A549 (cell line): ENCODE results near the gene CD9. TPM values are rescaled to one million over a fixed set of nuclear protein-coding genes. Genes with fewer than 3 reads are reported as not detected.
A peak's percentile ranks its signal among the peaks of the same experiment; 100 is the strongest.
"Not testable (repeated sequence)": the region's sequence is repeated elsewhere in the genome, so short reads cannot be mapped to it uniquely, and the experiment has no call there.

Source experiments
- ATAC-seq, 2 experiments: fragments of 200-7000 bp in 1 of 2; fragments of >200 bp in 1 of 2; cut with Nextera tagmentation in 1 of 2; cut with Tn5 transposase in 1 of 2; 3 replicates each; pipeline versions ENCODE4 v1.8.0 to v1.9.1; 2018 to 2020; ENCODE audit warnings: mild to moderate bottlenecking in 1 of 2, moderate library complexity in 1 of 2
- CTCF ChIA-PET: fragments of 300-600 bp; sonication (Branson Sonifier 250); formaldehyde crosslinking; extraction: SDS; loops from one replicate; lab custom pipeline; 2021; ENCODE audit warnings: antibody characterized with exemption, inconsistent platforms; lab: Yijun Ruan, JAX
- POLR2A ChIA-PET: fragments of 350-600 bp; formaldehyde crosslinking; extraction: SDS; loops from one replicate; lab custom pipeline; 2021; ENCODE audit warnings: antibody characterized with exemption, inconsistent platforms; lab: Yijun Ruan, JAX
- DNase-seq, 2 experiments: peaks; one replicate each; pipeline versions ENCODE4 v3.0.0 to v3.0.0-alpha.2; 2011 to 2016; ENCODE audit warnings: low read depth in 1 of 2, low spot score in 1 of 2
- FAIRE-seq: peaks from 2 replicates; lab custom pipeline; 2011; peaks lifted over from hg19 to GRCh38; lab: Jason Lieb, UNC
- H3K27ac ChIP-seq, 2 experiments: fragments of >200 bp; sonication (Bioruptor Twin); formaldehyde crosslinking; 3 replicates each; pipeline ENCODE4 v1.5.1; 2016 to 2017
- H3K4me1 ChIP-seq: fragments of >200 bp; sonication (Bioruptor Twin); formaldehyde crosslinking; 3 replicates; pipeline ENCODE4 v1.6.1; 2016
- H3K4me2 ChIP-seq: fragments of >200 bp; sonication (Bioruptor Twin); formaldehyde crosslinking; 3 replicates; pipeline ENCODE4 v1.6.1; 2016
- H3K4me3 ChIP-seq: fragments of >200 bp; sonication (Bioruptor Twin); formaldehyde crosslinking; 3 replicates; pipeline ENCODE4 v1.5.1; 2016
- H3K9me3 ChIP-seq: fragments of >200 bp; sonication (Bioruptor Twin); formaldehyde crosslinking; 3 replicates; pipeline ENCODE4 v1.6.1; 2016
- CBX8 ChIP-seq: fragments of 200-600 bp; sonication (generic); IDR thresholded peaks from 2 replicates; pipeline ENCODE4 v1.6.1; 2016
- CHD2 ChIP-seq: fragments of 150-350 bp; IDR thresholded peaks from 2 replicates; pipeline ENCODE4 v1.6.1; 2014; ENCODE audit warnings: low read length; ENCODE audit not compliant: partially characterized antibody
- CHD4 ChIP-seq: fragments of 200-600 bp; sonication (generic); IDR thresholded peaks from 2 replicates; pipeline ENCODE4 v1.6.1; 2016; ENCODE audit warnings: antibody characterized with exemption, mild to moderate bottlenecking, borderline replicate concordance
- EP300 ChIP-seq, 2 experiments: fragments of >200 bp; sonication (Bioruptor Twin); formaldehyde crosslinking; IDR thresholded peaks; 2 replicates in 1 of 2; 3 replicates in 1 of 2; pipeline ENCODE4 v1.6.1; 2016 to 2017
- ESRRA ChIP-seq: fragments of 150-350 bp; IDR thresholded peaks from 2 replicates; pipeline ENCODE4 v1.6.1; 2014; ENCODE audit warnings: mild to moderate bottlenecking, low read length, borderline replicate concordance
- FOSB ChIP-seq: fragments of 250-450 bp; sonication (Bioruptor Pico); IDR thresholded peaks from 2 replicates; pipeline ENCODE4 v1.5.0; 2020; ENCODE audit warnings: mild to moderate bottlenecking, moderate library complexity
- HEYL ChIP-seq: fragments of 250-450 bp; sonication (Bioruptor Pico); IDR thresholded peaks from 2 replicates; pipeline ENCODE4 v1.8.0; 2021; ENCODE audit warnings: mild to moderate bottlenecking, moderate library complexity
- HOXA7 ChIP-seq: fragments of 250-450 bp; sonication (Bioruptor Pico); IDR thresholded peaks from 2 replicates; pipeline ENCODE4 v1.5.0; 2020; ENCODE audit warnings: mild to moderate bottlenecking, moderate library complexity
- JUN ChIP-seq, 2 experiments: fragments of >200 bp; sonication (Bioruptor Twin); formaldehyde crosslinking; IDR thresholded peaks; 2 replicates in 1 of 2; 3 replicates in 1 of 2; pipeline ENCODE4 v1.6.1; 2016 to 2017
- KDM1A ChIP-seq: fragments of 200-600 bp; sonication (generic); IDR thresholded peaks from 2 replicates; pipeline ENCODE4 v1.6.1; 2016; ENCODE audit warnings: low read depth, mild to moderate bottlenecking
- MAFK ChIP-seq: fragments of 450-650 bp; IDR thresholded peaks from 2 replicates; pipeline ENCODE4 v1.6.1; 2014; ENCODE audit not compliant: partially characterized antibody
- MYC ChIP-seq: IDR thresholded peaks from 2 replicates; pipeline ENCODE4 v1.6.1; 2012; ENCODE audit warnings: mild to moderate bottlenecking, inconsistent platforms, low read length, improper control_type of control experiment, borderline replicate concordance
- NFE2L2 ChIP-seq: fragments of 150-350 bp; conservative IDR thresholded peaks from 2 replicates; pipeline ENCODE4 v1.6.1; 2014; ENCODE audit warnings: low read length
- NR3C1 ChIP-seq: fragments of >200 bp; sonication (Bioruptor Twin); formaldehyde crosslinking; IDR thresholded peaks from 3 replicates; pipeline ENCODE4 v1.6.1; 2017
- RFX5 ChIP-seq: fragments of 450-650 bp; IDR thresholded peaks from 2 replicates; pipeline ENCODE4 v1.7.1; 2014; ENCODE audit warnings: antibody characterized with exemption, mild to moderate bottlenecking, moderate library complexity
- RNF2 ChIP-seq: fragments of 200-600 bp; sonication (generic); IDR thresholded peaks from 2 replicates; pipeline ENCODE4 v1.6.1; 2016; ENCODE audit warnings: low read depth, mild to moderate bottlenecking, antibody characterized with exemption, moderate library complexity, borderline replicate concordance
- SMC3 ChIP-seq: fragments of >200 bp; sonication (Bioruptor Twin); formaldehyde crosslinking; IDR thresholded peaks from 3 replicates; pipeline ENCODE4 v1.6.1; 2018; ENCODE audit warnings: inconsistent platforms
- TFCP2L1 ChIP-seq: fragments of 250-450 bp; sonication (Bioruptor Pico); IDR thresholded peaks from 2 replicates; pipeline ENCODE4 v1.5.0; 2021; ENCODE audit warnings: mild to moderate bottlenecking
- ZC3H11A ChIP-seq: fragments of 450-650 bp; IDR thresholded peaks from 2 replicates; pipeline ENCODE4 v1.6.1; 2014; ENCODE audit warnings: antibody characterized with exemption, mild to moderate bottlenecking
- ZFP36 ChIP-seq: fragments of 450-650 bp; IDR thresholded peaks from 2 replicates; pipeline ENCODE4 v1.6.1; 2014; ENCODE audit warnings: borderline replicate concordance; ENCODE audit not compliant: partially characterized antibody
- WGBS: methylation state at CpG from one replicate; pipeline ENCODE4 v1.1.6; 2017; ENCODE audit errors: missing lambda C conversion rate; 5-methylcytosine and 5-hydroxymethylcytosine counted together
- polyA plus RNA-seq, 4 experiments: library from polyadenylated mRNA; depleted of rRNA in 3 of 4; stranded (reverse); fragments of >200 nt; fragmentation: RNase III in 1 of 4; extraction: RNeasy Plus Mini Kit Qiagen cat#74134 plus additional on column Dnase treatment in 1 of 4; gene quantifications; 2 replicates in 3 of 4; 3 replicates in 1 of 4; pipeline ENCODE4 v1.2.3, GENCODE V29; 2011 to 2017
- TF ChIP-seq, protein P1 (sequence below): fragments of 200-600 bp; sonication (generic); IDR thresholded peaks from 2 replicates; pipeline ENCODE4 v1.6.1; 2016; ENCODE audit warnings: antibody characterized with exemption, mild to moderate bottlenecking, moderate library complexity
- TF ChIP-seq, protein P2 (sequence below): IDR thresholded peaks from 2 replicates; pipeline ENCODE4 v1.6.1; 2012
- TF ChIP-seq, protein P3 (sequence below): fragments of >200 bp; sonication (Bioruptor Twin); formaldehyde crosslinking; IDR thresholded peaks from 2 replicates; pipeline ENCODE4 v1.6.1; 2016
- TF ChIP-seq, protein P4 (sequence below): IDR thresholded peaks from 2 replicates; pipeline ENCODE4 v1.6.1; 2012

Gene CD9
- polyA plus RNA-seq, 2 of the 4 experiments (the other 2 are of a cell fraction), result 116 to 185 TPM

DNA sequence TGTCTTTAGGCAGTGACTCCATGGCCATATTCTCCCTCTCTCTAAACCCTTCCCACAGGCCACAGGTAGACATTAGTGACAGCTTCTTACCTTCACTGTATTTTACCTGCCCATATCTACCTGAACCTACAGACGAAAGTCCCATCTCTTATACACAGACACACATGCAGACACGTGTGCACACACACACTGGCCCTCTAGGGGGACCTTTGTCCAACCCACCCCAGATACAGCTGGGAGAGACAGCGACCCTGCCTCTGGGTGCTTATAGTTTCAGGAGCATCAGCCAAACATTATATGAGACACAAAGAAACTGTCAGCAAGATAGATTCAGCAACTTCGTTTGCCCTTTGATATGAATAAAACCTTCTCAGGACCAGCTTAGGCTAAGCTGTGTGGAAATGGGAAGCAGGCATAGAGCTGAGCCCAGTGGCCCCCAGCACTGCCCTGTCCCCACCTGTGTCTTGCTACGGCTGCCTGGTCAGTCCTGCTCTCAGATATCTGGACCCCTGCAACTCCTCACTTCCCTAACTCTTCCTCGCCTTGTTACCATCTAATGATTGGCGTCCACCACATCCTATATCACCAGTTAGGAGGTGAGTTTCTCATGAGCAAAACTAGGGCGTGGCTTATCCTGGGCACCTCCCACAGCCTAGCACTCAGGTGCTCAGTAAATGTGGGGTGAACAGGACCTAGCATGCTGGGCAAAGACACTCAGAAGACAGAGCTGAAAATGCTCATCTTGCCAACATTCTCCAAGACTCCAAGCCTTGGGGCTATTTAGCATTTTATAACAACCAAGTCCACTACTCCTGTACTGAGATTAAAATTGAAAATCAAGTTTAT is 12.0 kb upstream of the CD9 start:
- 43% methylated on average over 8 of the region's 8 CpGs for WGBS
- no peaks in the 10 kb centered on the region for H3K4me1 ChIP-seq
- no peak for DNase-seq
- H3K9me3 ChIP-seq, result no peaks in the 10 kb centered on the region
- ATAC-seq, result peak; percentile 44 to 46; a peak in 4 of 6 replicates
- H3K4me3 ChIP-seq, result no peak overlapping the region
- ChIA-PET CTCF (interaction anchor here (0.8 to 4.3 kb wide), 8 partner anchors 8 to 124 kb away, joined by 3 to 30 read pairs (median 4); partner anchors contain the start of gene CD9), POLR2A (no interaction called here)
- no peak overlapping the region for H3K27ac ChIP-seq
- TF ChIP-seq CHD4 (no peak), ESRRA (no peak), RNF2 (peak; percentile 56; the same call in 1 of the 2 replicates), TFCP2L1 (CRISPR knock-in tag) (no peak), HEYL (CRISPR knock-in tag) (no peak), SMC3 (no peak), MAFK (no peak), ZFP36 (no peak), HOXA7 (no peak), CHD2 (no peak), CBX8 (0 out of 2 replicates have a peak, but pooled peaks have one; percentile 68), ZC3H11A (no peak), RFX5 (no peak)
- TF ChIP-seq, protein P1, sequence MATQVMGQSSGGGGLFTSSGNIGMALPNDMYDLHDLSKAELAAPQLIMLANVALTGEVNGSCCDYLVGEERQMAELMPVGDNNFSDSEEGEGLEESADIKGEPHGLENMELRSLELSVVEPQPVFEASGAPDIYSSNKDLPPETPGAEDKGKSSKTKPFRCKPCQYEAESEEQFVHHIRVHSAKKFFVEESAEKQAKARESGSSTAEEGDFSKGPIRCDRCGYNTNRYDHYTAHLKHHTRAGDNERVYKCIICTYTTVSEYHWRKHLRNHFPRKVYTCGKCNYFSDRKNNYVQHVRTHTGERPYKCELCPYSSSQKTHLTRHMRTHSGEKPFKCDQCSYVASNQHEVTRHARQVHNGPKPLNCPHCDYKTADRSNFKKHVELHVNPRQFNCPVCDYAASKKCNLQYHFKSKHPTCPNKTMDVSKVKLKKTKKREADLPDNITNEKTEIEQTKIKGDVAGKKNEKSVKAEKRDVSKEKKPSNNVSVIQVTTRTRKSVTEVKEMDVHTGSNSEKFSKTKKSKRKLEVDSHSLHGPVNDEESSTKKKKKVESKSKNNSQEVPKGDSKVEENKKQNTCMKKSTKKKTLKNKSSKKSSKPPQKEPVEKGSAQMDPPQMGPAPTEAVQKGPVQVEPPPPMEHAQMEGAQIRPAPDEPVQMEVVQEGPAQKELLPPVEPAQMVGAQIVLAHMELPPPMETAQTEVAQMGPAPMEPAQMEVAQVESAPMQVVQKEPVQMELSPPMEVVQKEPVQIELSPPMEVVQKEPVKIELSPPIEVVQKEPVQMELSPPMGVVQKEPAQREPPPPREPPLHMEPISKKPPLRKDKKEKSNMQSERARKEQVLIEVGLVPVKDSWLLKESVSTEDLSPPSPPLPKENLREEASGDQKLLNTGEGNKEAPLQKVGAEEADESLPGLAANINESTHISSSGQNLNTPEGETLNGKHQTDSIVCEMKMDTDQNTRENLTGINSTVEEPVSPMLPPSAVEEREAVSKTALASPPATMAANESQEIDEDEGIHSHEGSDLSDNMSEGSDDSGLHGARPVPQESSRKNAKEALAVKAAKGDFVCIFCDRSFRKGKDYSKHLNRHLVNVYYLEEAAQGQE, result no peak
- TF ChIP-seq, protein P2, sequence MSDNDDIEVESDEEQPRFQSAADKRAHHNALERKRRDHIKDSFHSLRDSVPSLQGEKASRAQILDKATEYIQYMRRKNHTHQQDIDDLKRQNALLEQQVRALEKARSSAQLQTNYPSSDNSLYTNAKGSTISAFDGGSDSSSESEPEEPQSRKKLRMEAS, result no peak
- TF ChIP-seq, protein P3, sequence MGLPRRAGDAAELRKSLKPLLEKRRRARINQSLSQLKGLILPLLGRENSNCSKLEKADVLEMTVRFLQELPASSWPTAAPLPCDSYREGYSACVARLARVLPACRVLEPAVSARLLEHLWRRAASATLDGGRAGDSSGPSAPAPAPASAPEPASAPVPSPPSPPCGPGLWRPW, result no peak
- FAIRE-seq, result no peak
- no peak overlapping the region for H3K4me2 ChIP-seq

DNA sequence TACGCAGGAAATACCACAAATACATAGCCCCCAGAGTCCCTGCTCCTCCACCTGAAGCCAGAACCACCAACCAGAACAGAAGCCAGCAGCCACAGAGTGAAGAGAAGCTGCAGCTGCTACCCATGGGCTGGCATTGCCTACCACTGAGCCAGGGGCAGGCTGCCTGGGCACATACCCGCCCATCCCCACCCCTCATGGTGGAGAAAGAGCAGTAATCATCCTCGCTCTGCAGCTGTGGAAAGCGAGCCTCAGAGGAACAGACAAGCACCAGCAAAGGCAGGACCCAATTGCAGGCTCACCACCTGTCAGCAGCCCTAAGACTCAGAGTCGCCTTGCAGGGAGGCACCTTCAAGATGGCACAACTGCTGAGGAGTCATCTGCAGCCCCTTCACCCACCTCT is 11.2 kb upstream of the CD9 start:
- 40% methylated on average over 4 of the region's 5 CpGs for WGBS
- H3K4me1 ChIP-seq, result no peaks in the 10 kb centered on the region
- DNase-seq (no peak), FAIRE-seq (no peak), ATAC-seq (peak in 1 of 2 experiments; percentile 13; a peak in 1 of 6 replicates)
- ChIA-PET POLR2A (no interaction called here), CTCF (interaction anchor here (0.7 to 4.3 kb wide), 7 partner anchors 10 to 200 kb away, joined by 3 to 30 read pairs (median 4); no protein-coding TSS in a partner anchor)
- H3K9me3 ChIP-seq, result no peaks in the 10 kb centered on the region
- TF ChIP-seq NR3C1 (no peak), MAFK (no peak), KDM1A (no peak), MYC (no peak), NFE2L2 (no peak), JUN (IDR thresholded peaks at IDR 0.05) (no peak), FOSB (no peak), EP300 (IDR thresholded peaks at IDR 0.05) (no peak)
- TF ChIP-seq, protein P4, sequence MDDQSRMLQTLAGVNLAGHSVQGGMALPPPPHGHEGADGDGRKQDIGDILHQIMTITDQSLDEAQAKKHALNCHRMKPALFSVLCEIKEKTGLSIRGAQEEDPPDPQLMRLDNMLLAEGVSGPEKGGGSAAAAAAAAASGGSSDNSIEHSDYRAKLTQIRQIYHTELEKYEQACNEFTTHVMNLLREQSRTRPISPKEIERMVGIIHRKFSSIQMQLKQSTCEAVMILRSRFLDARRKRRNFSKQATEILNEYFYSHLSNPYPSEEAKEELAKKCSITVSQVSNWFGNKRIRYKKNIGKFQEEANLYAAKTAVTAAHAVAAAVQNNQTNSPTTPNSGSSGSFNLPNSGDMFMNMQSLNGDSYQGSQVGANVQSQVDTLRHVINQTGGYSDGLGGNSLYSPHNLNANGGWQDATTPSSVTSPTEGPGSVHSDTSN, result no peak
- no peak overlapping the region for H3K4me3 ChIP-seq
- H3K27ac ChIP-seq, result no peak overlapping the region
- no peak overlapping the region for H3K4me2 ChIP-seq

DNA sequence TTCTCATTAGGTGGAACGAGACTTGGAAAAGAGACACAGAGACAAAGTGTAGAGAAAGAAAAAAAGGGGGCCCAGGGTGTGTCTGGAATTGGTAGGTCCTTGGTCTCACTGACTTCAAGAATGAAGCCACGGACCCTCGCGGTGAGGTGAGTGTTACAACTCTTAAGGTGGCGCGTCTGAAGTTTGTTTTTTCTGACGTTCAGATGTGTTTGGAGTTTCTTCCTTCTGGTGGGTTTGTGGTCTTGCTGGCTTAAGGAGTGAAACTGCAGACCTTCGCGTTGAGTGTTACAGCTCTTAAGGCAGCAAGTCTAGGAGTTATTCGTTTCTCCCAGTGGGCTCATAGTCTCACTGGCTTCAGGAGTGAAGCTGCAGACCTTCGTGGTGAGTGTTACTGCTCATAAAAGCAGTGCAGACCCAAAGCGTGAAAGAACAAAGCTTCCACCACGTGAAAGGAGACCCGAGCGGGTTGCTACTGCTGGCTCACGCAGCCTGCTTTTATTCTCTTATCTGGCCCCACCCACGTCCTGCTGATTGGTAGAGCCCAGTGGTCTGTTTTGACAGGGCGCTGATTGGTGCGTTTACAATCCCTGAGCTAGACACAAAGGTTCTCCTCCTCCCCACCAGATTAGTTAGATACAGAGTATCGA is 10.1 kb upstream of the CD9 start:
- H3K4me1 ChIP-seq, POLR2A ChIA-PET, H3K4me2 ChIP-seq, ATAC-seq, DNase-seq, H3K4me3 ChIP-seq, H3K27ac ChIP-seq, FAIRE-seq, H3K9me3 ChIP-seq: not testable (repeated sequence)
- CTCF ChIA-PET, result interaction anchor here (0.7 to 4.3 kb wide), 5 partner anchors 9 to 201 kb away, joined by 3 to 30 read pairs (median 4); no protein-coding TSS in a partner anchor
- 65% methylated on average over 20 of the region's 20 CpGs for WGBS

DNA sequence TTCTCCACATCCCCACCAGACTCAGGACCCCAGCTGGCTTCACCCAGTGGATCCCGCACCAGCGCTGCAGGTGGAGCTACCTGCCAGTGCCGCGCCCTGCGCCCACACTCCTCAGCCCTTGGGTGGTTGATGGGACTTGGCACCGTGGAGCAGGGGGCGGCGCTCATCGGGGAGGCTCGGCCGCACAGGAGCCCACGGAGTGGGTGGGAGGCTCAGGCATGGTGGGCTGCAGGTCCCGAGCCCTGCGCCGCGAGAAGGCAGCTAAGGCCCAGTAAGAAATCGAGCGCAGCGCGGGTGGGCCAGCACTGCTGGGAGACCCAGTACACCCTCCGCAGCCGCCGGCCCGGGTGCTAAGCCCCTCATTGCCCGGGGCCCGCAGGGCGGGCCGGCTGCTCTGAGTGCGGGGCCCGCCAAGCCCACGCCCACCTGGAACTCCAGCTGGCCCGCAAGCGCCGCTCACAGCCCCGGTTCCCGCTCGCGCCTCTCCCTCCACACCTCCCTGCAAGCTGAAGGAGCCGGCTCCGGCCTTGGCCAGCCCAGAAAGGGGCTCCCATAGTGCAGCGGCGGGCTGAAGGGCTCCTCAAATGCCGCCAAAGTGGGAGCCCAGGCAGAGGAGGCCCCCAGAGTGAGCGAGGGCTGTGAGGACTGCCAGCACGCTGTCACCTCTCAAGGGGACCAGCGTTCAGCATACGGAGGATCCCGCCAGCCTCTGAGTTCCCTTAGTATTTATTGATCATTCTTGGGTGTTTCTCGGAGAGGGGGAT is 9.3 kb upstream of the CD9 start:
- CTCF ChIA-PET, result interaction anchor here (4.1 to 4.3 kb wide), 2 partner anchors 88 to 94 kb away, joined by 27 to 30 read pairs; no protein-coding TSS in a partner anchor
- H3K4me3 ChIP-seq, H3K9me3 ChIP-seq, POLR2A ChIA-PET, H3K4me1 ChIP-seq, FAIRE-seq, DNase-seq, H3K4me2 ChIP-seq, H3K27ac ChIP-seq, ATAC-seq: not testable (repeated sequence)
- WGBS, result 90% methylated on average over 38 of the region's 49 CpGs
